ENCODE results near the gene CACNB2.

Gene CACNB2

DNA sequence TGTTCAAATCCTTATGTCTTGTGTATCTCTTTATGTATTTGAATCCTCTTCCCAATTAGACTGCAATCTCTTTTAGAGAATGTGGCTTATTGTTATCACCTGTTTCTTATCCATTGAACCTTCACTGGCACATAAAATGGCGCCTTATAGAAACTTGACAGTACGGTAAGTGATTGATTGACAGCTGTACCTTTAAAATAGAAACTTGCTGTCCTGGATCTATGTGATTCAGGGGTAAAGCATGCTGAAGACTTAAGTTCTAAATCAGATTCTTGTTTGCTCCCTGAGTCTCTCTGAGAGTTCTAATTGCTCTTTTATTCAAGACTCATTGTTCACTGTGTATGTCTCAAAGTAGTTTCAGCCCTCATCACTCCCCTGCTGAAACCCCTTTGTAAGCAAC, 91.3 kb downstream of the CACNB2 start:
- no peak for DNase-seq

DNA sequence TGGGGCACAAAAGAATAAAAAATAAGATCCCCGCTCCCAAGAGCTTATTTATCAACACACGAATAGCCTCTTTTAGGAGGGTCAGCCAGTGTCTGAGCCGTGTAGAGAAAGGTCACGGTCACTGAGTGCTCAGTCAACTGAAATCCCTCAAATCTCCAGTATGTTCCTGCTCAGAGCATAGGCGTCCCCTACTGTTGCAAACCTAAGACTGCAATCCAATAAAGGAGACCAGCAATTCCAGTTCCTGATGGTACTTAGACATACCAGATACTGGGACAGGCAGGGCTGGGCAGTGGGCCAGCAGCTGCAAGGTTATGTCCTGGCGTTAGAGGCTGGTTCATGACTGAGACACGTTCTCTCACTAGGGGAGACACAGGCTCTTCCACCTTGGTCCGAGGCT, 93.6 kb downstream of the CACNB2 start:
- DNase-seq = no peak

GRCh38 chr10:18235477-18235876, 95.3 kb downstream of the CACNB2 start:
- no peak for DNase-seq

DNA sequence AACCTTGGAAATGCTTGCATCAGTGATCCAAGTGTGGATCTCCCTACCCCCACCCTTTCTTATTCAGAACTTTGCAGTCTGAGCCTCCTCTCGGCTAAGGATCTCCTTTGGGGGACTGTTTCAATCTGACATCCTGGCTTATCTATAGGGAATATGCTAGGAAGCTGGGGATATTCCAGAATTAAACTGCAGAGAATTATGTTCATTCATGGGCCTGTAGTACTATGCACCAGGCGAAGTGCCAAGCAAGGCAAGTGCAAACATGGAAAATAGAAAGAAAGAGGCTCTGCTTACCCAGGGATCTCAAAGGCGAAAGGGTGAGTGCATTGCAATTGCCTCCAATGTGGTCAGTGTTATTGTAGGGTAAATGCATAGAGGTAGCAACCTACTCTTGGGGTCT, 96.5 kb downstream of the CACNB2 start:
- DNase-seq = no peak

- DNase-seq = peak in 1 of 2 donors; percentile 29
Measured at GRCh38 chr10:18238870-18239485, 98.8 kb downstream of the CACNB2 start.

DNA sequence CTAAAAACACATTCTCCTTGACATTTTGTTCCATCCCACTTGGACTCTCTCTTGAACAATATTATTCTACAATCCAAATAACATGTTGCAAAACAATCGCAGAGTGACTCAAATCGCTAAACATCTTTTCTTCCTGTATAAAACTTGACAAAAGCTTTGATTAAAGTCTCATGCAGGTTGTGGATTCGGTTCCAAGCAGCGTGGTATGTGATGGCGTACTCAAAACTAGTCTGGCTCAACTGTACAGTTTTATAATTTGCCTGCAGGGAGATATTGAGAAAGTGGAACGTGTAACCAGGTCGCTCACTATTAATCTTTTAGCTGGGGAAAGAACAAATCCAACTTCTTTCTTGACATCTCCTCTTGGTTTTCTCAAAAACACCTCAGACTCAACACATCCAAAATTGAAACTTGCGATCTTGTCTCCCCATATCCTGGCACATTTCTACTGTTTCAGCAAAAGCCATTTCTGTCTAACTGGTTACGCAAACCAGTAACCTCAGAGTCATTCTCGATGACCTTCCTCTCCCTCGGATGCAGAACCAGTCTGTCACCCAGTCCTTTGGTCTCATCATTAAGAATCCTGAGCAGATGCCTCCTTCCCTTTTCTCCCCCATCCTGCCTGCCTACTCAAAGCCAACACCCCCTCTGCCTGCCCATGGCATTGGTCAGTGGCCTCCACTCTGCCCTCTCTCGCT, 100.1 kb downstream of the CACNB2 start:
- DNase-seq = no peak

GRCh38 chr10:18246967-18247366, 106.7 kb downstream of the CACNB2 start:
- DNase-seq = no peak

- DNase-seq = no peak
Measured at GRCh38 chr10:18252086-18252485, 111.9 kb downstream of the CACNB2 start.

- no peak for DNase-seq
Measured at GRCh38 chr10:18254086-18254485, 113.9 kb downstream of the CACNB2 start.

DNA sequence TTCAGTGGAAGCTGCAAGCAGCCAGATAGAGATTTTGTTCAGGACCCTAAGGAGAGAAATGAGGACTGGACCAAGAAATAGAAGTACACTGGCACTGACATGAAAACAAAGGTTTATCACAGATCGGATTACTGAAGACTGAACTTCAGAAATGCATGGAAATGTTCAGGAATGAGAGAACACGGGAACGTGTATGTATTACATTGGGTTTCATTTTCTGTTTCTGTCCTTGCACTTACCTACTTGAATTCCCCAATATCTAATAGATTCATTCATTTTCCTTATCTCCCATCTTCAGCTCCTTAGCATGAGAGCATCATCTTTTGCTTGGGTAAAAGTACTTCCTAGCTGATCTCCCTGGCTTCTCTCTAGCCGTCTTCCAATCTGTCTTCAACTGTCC, 114.5 kb downstream of the CACNB2 start:
- DNase-seq = no peak

GRCh38 chr10:18260310-18260922, 120.2 kb downstream of the CACNB2 start:
- no peak for DNase-seq

DNA sequence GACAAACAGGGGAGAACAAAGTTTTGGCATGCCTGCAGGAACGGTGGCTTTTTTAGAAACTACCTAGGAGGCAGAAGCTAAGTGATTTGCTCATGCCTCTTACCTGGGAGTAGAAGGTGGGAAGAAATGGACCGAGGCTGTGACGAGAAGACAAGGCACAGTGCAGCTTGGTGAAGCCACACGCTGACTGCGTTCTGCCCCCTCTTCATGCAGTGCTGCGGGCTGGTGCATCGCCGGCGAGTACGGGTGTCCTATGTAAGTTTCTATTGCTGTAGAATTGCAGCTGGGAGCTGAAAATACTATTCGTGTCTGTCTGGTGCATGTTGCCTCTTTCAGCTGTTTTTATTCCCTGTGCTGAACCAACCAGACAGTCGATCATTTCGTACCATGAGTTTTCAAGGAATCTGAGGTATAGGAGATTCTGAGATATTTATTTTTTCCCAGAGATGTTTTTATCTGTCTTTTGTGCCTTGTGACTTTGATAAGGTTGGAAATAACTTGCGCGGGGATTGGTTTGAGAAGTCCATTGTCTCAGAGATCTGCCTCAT, 120.9 kb downstream of the CACNB2 start:
- DNase-seq = no peak

DNA sequence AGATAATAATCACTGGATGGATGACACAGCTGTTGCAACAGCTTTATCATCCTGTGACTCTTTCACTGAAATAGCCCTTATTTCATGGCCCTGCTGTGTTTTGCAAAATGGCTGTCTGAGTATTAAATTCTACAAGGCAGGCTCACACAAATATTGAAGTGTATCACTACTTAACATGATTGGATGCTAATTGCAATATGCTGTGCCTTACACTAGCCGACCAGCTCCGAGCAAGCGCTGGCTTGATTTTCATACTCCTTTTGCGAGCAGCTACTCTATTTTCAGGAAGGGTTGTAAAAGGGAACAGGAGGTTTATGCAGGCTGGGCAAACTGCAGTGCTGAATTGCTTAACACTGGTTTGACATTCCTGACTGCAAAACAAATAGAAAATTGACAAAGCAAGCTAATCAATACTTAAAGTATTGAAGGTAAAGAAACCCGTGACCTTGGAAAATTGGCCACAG, 121.6 kb downstream of the CACNB2 start:
- DNase-seq = peak in 1 of 2 donors; percentile 11

- no peak for DNase-seq
Measured at GRCh38 chr10:18264466-18265050, 124.3 kb downstream of the CACNB2 start.

DNA sequence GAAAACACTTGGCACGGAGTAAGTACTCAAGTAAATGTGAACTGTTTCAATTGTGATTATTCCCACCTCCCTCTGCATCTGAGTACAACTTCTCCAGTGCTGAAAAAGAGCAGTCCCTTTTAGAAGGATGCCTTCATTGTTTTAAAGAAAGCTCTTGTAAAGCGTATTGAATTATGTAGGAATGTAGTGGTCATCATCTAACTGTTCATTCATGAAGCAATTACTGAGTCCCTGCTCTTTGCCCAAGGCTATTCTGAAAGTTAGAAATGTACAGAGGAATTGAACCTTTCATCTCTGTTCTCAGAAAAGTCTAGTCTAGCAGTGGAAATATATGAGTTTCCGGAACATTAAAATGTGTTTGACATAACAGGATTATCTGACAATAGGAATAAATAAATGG, 127.8 kb downstream of the CACNB2 start:
- DNase-seq = no peak

DNA sequence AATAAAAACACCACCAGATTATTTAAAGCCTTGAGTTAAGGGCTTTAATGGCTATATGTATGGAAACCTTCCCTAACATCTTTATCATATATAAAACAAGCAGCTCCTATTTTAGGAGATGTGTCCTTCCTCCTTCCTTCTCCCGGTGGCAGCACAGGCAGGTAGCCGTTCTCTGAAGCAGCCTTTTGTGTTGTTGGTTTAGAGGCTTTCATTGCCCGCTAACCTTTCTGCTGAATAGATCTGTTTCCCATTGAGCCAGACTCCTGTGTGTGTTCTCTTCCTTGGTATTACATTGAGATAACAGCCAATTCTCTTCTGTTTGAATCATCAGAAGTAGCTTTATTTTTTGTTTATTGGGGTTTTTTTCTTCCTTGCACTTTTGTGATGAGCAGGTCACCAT, 131.3 kb downstream of the CACNB2 start:
- no peak for DNase-seq

- no peak for DNase-seq
Measured at GRCh38 chr10:18273039-18273438, 132.8 kb downstream of the CACNB2 start.

DNA sequence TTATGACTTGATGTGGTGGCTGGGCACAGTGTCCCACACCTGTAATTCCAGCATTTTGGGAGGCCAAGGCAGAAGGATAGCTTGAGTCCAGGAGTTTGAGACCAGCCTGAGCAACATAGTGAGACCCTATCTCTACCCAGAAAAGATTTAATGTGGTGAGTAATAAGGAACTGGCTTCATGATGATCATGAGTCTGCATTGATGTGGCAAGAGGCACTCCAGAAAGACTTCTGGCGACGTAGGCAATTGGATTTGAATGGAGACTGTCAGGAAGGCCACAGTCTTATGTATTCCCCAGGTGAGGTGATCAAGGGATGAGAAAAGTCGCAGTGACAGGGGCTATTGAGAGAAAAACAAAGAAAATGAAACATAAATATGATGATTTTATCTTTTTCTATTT, 138.0 kb downstream of the CACNB2 start:
- DNase-seq = no peak

DNA sequence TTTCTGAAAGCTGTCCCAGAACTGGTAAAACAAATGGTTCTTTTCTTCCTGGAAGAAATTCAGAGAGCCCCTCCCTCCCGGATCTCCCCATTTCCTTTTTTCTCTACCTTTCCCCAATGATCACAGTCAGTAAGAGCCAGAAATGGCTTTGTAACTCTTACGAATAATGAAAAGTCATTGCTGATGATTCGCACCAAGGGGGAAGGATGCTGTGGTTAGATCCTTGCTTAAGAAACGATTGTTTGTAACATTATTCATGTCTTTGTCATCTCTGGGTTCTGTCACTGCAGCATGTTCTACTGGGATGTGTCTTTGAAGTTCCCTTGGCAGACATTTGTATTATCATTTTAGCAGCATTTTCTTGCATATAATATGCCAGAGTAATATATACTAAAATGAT, 138.9 kb downstream of the CACNB2 start:
- DNase-seq = no peak

GRCh38 chr10:18282094-18282493, 141.9 kb downstream of the CACNB2 start:
- DNase-seq = no peak

GRCh38 chr10:18290651-18291313, 150.6 kb downstream of the CACNB2 start:
- no peak for DNase-seq

GRCh38 chr10:18293536-18294510, 153.6 kb downstream of the CACNB2 start:
- no peak for DNase-seq
